Measurements from ENCODE around the gene YBX3.

The YBX3 gene

GRCh38 chr12:10717410-10717809 is 5.7 kb downstream of the YBX3 start:
- H3K4me3 ChIP-seq (ENCODE audit: control insufficient read depth, low read depth, low read length), result peak overlapping the region; percentile 29

GRCh38 chr12:10716704-10717315 is 6.3 kb downstream of the YBX3 start:
- DNase-seq (ENCODE audit: low read depth), result peak; percentile 92
- no peak for TF ChIP-seq CTCF (conservative IDR thresholded peaks at IDR 0.05; ENCODE audit: control insufficient read depth, insufficient read depth, low read depth, low read length)
- peak overlapping the region; percentile 40 for H3K4me3 ChIP-seq (ENCODE audit: control insufficient read depth, low read depth, low read length)

More at GRCh38 chr12:10717410-10717809, 5.7 kb downstream of the YBX3 start:
- peak; percentile 52 for DNase-seq (ENCODE audit: low read depth)
- no peak for TF ChIP-seq CTCF (conservative IDR thresholded peaks at IDR 0.05; ENCODE audit: control insufficient read depth, insufficient read depth, low read depth, low read length)

GRCh38 chr12:10716277-10716676 is 6.8 kb downstream of the YBX3 start:
- H3K4me3 ChIP-seq (ENCODE audit: control insufficient read depth, low read depth, low read length), result peak overlapping the region; percentile 40
- TF ChIP-seq CTCF (conservative IDR thresholded peaks at IDR 0.05; ENCODE audit: control insufficient read depth, insufficient read depth, low read depth, low read length), result no peak
- no peak for DNase-seq (ENCODE audit: low read depth)

- no peak for TF ChIP-seq CTCF (conservative IDR thresholded peaks at IDR 0.05; ENCODE audit: control insufficient read depth, insufficient read depth, low read depth, low read length)
- no peak for DNase-seq (ENCODE audit: low read depth)
- no peak overlapping the region for H3K4me3 ChIP-seq (ENCODE audit: control insufficient read depth, low read depth, low read length)
Observed at GRCh38 chr12:10715491-10715890, 7.6 kb downstream of the YBX3 start.

- no peak for DNase-seq (ENCODE audit: low read depth)
- no peak for TF ChIP-seq CTCF (conservative IDR thresholded peaks at IDR 0.05; ENCODE audit: control insufficient read depth, insufficient read depth, low read depth, low read length)
- H3K4me3 ChIP-seq (ENCODE audit: control insufficient read depth, low read depth, low read length), result no peak overlapping the region
Observed at GRCh38 chr12:10709808-10710207, 13.3 kb downstream of the YBX3 start.

- no peak for DNase-seq (ENCODE audit: low read depth)
- TF ChIP-seq CTCF (conservative IDR thresholded peaks at IDR 0.05; ENCODE audit: control insufficient read depth, insufficient read depth, low read depth, low read length), result no peak
- H3K4me3 ChIP-seq (ENCODE audit: control insufficient read depth, low read depth, low read length), result no peak overlapping the region
Observed at GRCh38 chr12:10708862-10709261, 14.3 kb downstream of the YBX3 start.

- TF ChIP-seq CTCF (conservative IDR thresholded peaks at IDR 0.05; ENCODE audit: control insufficient read depth, insufficient read depth, low read depth, low read length), result no peak
- DNase-seq (ENCODE audit: low read depth), result peak; percentile 74
Observed at GRCh38 chr12:10705655-10706054, 17.5 kb downstream of the YBX3 start.

More at GRCh38 chr12:10705655-10706054, 17.5 kb downstream of the YBX3 start:
- no peak overlapping the region for H3K4me3 ChIP-seq (ENCODE audit: control insufficient read depth, low read depth, low read length)

Data from fibroblast of mammary gland (primary cell).